Left hindlimb (tissue), 1 donor: Measurements from ENCODE around the gene PYGO2.
"Not testable (repeated sequence)": the region's sequence is repeated elsewhere in the genome, so short reads cannot be mapped to it uniquely, and the experiment has no call there.

Experiments used
- DNase-seq: peaks from one replicate; pipeline ENCODE4 v3.0.0-alpha.2; 2018

Gene PYGO2

DNA sequence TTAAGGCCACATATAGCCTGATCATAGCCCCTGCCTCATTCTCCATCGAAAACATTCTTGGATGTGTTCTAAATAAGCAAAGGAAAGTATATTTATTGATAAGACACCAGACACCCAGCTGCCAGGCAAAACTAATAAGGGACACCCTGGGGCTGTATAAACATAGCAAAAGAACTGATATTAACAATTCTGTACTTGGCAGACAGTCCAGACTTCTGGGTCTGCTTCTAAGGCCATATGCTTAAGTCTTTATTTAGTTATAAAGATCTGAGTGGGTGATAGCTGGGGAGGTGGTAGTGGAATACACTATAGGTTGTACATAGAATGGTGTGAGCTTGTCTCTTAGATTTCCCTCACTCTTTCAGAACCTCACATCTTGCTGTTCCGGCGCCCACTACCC lies 16.8 kb upstream of the PYGO2 start:
- DNase-seq = no peak

DNA sequence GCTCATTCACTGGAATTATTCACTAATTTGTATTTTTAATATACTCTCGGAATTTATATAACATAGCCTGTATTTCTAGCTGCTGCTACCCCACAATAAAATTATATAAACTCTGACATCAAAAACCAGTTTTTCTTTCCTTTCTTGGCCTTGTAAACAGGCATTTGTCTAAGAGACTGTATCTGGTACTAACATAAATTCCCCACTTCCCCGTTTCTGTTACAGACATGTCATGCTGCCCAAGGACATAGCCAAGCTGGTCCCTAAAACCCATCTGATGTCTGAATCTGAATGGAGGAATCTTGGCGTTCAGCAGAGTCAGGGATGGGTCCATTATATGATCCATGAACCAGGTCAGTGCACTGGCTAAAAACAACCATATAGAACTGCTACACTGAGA lies 16.2 kb upstream of the PYGO2 start:
- not testable (repeated sequence) for DNase-seq

- DNase-seq = peak; percentile 78
Observed at GRCh38 chr1:154975409-154976059, 14.0 kb upstream of the PYGO2 start.

DNA sequence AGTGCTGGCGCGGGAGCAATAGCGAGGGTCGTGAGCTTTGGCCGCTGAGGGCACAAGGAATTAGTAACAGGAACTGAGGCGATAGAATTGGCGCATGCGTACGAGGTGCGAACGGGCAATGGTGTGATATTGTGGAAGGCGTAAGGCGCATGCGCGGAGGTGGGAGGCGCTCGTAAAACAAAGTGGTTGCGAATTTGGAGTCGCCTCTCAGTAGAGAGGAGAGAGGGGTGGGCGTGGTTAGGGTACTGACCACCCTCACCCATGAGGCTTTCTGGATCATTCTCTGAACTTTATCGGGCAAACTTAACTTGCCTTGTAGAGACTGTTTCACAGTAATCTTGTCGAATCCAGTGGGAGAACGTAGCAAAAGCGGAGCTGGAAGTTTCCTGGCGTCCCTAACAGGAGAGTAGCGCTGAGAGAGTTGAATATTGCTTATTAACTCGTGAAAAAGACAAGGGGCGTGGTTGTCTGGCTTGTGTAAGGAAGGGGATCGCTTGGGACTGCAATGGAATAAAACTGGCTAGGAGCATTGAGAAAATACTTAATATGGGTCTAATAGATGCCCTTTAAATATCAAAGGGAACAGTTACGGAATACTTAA lies 13.3 kb upstream of the PYGO2 start:
- peak; percentile 97 for DNase-seq

- peak; percentile 99 for DNase-seq
Observed at GRCh38 chr1:154974102-154974807, 12.7 kb upstream of the PYGO2 start, which contains the start of gene CKS1B. CKS1B (plus strand) TSS chr1:154974681; CDS start chr1:154974746, 65 bp downstream.

DNA sequence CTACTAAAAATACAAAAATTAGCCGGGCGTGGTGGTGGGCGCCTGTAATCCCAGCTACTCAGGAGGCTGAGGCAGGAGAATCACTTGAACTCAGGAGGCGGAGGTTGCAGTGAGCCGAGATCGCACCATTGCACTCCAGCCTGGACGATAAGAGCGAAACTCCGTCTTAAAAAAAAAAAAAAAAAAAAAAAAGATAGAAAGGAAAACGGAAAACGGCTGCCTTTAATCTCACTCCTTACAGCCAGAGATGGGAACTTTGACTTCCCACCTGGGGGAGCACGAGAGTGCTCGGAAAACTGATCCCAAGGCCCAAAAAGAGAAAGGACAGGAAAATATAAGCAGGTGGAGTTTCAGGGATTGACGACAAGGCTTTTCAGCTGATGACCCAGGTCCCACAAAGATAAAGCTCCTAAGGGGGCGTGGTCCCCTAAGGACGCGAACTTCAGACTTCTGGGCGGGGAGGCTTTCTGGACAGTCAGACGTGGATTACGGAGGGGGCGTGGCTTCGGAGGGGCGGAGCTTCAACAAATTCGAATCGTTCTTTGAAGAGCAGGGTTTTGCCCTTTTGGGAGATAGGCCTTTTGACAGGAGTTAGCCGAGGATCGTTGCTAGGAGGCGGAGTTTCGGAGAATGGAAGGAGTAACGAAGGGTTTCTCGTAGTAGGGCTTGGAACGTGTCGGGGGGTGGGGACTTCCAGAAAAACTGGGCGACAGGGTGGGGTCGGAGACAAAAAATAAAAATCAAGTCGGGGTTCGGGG lies 11.9 kb upstream of the PYGO2 start:
- peak; percentile 95 for DNase-seq

GRCh38 chr1:154972517-154973343 lies 11.1 kb upstream of the PYGO2 start:
- peak; percentile 83 for DNase-seq

DNA sequence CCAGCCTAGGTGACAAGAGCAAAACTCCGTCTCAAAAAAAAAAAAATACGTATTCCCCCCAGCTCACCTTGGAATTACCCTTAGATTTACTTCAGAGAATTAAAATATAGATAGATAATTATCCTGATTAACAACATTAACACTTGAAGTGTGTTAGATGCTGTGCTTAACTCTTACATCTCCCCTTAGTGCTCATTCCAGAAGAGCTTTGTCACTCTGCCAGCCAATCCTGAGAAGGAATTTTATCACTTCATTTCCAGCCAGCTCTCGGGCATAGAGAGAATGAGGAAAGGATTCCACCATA lies 10.6 kb upstream of the PYGO2 start:
- DNase-seq = no peak

DNA sequence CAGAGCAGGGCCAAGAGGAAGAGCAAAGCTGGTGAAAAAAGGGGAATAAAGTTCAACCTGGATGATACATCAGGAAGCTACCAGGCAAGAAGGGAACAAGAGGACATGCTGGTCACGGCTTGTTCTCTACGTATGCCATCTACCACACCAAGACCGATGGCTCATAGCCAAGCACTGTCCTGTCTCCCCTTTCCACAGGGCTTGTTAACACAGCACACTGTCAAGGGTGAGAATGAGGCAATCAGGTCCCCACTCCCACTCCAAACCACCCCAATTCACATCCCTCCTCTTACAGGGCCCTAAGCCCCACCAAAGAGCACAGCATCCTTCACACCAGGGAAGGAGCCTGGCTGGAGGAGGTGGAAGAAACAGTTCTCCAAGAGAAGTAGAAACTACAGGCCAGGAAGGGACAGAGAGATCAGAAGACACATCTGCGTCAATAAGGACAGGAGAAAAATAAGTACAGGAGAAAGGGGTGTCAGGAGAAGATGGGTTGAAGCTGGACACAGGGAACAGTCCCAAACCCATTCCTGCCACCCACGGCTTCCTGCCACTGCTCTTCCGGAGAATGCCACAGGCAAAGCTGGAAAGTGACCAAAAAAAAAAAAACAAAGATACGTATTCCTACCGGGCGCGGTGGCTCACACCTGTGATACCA lies 9.9 kb upstream of the PYGO2 start:
- DNase-seq = no peak

DNA sequence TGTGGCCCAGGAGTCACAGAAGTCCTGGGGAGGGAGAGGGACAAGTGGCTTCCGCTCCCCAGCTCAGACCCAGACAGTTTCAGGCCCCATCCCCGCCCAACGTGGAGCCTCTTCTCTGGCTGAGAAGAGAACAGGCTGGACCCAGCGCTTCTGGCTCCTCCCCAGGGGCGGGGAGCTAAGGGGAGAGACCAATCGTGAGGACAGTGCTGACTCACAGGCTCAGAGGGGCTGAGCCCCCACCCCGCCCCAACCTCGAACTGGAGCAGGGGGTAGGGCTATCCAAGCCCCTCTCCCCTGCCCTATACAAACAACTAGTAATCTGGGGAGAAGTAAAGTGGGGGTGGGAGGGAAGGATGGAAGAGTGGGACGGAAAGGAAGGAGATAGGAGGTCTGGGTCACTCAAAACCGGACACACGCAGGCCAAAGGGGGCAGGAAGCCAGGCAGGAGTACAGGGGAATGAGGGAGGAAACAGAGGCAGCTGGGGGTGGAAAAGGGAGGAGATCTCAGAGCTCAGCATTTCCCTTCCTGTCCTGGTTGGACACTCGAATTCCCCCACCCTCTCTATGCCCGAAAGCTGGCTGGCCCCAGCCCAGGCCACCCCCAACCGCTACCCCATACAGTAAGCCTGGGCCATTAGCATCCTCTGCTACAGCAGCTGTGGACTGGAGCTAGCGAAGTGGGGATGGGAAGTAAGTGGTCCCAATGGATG lies 9.2 kb upstream of the PYGO2 start, which contains the start of gene SHC1:
Gene SHC1, minus strand, starts transcription at position 117 of the 710 bp plus-strand sequence. CDS start 221 bp downstream, outside the sequence.
- peak; percentile 96 for DNase-seq

- DNase-seq = peak; percentile 68
Observed at GRCh38 chr1:154969860-154970452, 8.4 kb upstream of the PYGO2 start.

GRCh38 chr1:154969246-154969645 lies 7.7 kb upstream of the PYGO2 start:
- DNase-seq = peak; percentile 17

DNA sequence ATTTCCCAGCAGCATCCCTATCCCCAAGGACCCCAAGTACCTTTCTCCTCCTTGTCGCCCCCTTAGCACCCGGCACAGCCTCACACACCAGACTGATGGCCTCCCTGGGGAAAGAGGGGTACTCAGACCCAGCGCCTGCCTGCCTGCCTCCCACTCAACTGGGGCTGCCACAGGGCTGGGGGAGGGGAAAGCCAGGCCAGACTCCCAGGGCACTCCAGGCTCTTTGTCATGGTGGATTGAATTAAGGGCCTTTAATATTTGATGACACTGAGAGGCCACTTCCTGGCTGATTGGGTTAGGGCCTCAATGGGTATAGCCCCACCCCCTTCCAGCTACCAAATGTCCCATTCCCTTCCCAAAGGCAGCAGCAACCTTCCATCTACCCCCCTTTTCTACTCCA lies 7.1 kb upstream of the PYGO2 start:
- peak; percentile 28 for DNase-seq

DNA sequence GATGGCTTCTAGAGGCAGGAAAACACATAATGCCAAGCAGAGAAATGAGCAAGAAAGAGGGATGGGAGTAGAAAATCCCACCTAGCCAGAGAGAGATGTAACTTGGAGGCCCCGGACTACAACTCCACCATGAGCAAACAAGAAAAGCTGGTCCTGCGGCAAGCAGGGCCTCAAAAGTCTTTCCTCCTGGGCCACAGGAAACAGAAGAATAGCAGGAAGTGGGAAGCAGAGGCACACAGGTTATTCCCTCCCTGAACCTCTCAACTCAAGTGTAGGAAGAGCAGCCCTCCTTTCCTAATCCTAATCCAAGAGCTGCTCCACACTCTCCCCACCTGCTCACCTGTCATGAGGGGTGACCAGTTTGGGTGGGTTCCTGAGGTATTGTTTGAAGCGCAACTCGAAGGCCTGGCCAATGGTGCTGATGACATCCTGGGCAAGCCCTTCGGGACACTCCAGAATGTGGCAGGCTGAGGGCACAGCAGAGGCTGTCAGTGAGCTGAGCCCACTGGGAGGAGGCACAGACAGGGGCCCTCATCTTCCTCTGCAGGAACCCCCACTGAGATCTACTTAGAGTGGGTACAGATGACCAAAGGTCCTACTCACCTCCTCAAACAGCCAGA lies 5.9 kb upstream of the PYGO2 start:
- DNase-seq = peak; percentile 12

DNA sequence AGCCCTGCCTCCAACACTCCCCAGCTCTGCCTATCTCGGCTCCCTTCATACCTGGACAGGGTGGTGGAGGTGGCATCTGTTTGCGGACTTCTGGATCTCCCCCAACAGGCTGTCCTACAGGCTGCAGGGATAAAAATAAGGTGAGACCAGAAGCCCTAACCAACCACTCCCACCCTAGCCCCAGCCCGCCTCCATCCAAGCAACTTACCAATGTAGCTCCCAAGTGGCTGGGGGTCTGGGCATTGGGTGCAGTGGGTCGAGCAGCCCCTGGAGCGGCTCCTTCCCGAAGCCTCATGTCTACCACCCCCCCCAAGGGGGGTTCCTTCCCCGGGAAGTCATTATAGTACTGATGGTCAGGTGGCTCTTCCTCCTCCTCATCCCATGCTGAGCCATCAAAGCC lies 4.5 kb upstream of the PYGO2 start:
- DNase-seq = peak; percentile 29

DNA sequence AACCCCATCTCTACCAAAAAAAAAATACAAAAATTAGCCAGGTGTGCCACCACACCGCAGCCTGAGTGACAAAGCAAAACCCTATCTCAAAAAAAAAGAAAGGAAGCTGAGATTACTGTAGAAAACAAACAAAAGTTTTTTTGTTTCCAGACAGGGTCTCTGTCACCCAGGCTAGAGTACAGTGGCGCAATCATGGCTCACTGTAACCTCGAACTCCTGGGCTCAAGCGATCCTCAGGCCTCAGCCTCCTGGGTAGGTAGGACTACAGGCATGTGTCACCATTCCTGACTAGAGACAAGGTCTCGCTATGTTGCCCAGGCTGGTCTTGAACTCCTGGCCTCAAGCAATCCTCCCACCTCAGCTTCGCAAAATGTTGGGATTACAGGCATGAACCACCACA lies 2.8 kb upstream of the PYGO2 start:
- peak; percentile 17 for DNase-seq

- no peak for DNase-seq
Observed at GRCh38 chr1:154963643-154964042, 2.1 kb upstream of the PYGO2 start.

DNA sequence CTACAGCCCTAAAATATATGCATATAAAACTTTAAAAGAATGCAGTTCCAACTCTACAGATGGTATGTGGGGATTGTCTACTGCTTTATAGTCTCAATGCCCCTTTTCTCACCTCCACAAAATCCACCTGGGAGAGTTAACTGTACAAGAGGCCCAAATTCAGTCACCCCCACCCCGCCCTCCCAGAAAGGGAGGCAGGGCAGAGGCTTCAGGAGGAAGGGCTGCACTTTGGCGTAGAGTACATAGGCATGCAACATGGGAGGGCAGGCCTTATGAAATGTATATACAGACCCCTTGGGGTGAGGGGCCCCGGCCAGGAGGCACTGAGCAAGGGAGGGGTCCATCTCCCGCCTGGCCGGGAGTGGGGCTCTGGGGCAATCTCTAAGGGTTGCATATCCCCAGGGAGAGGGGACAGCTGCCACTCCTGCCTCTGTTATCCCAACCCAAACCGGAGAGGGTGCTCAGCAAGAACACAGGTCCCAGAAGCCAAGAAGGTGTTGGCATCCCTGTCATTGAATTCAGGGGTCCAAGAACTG lies 1.3 kb upstream of the PYGO2 start:
- no peak for DNase-seq

DNA sequence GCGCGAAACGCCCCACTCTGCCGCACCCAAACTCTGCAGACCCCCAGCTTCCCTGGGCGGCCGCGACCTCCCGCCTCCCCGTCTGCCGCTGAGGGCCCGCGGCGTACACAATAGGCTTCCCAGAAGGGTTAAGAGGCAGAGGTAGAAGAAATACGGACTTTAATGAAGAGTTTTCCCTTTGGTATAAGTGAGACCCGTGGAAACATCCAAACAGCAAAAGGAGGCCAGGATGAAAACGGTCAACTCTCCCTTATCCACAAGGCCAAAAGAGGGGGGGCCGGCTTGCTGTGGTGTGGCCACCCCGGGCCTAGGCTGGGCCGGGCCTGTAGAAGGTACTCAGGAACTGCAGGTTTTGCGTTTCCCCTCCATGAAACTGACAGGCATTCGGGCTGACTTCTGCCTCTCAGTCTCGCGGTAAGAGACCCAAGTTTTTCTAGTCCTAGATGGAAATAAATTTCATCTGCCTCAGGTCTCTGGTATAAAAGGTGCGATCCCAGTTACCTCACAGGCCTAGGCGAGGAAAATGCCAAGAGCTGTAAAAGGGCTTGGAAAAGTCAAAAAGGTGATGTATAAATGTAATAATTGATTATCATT lies 671 bp upstream of the PYGO2 start:
- no peak for DNase-seq
